HCT116 (cell line): ENCODE data around the gene SAMD14. TPM values are rescaled to one million over a fixed set of nuclear protein-coding genes. Genes with fewer than 3 reads are reported as not detected.

Experiments used
- ATAC-seq: fragments of 200-7000 bp; cut with Tn5 transposase; 2 replicates; pipeline ENCODE4 v1.9.1; 2020; ENCODE audit warnings: mild to moderate bottlenecking, moderate library complexity
- BruUV-seq: library from RNA; stranded (reverse); fragments of 400-500 nt; replicated peaks from 2 replicates; lab custom pipeline; 2021; lab: Mats Ljungman, UMichigan
- CTCF ChIA-PET: fragments of 300-600 bp; sonication (Branson Sonifier 250); formaldehyde crosslinking; loops from one replicate; lab custom pipeline; 2021; ENCODE audit warnings: antibody characterized with exemption; lab: Charles Lee
- POLR2A ChIA-PET: fragments of 300-600, 350-600 bp; sonication (Branson Sonifier 250); formaldehyde crosslinking; loops from one replicate; lab custom pipeline; 2021; ENCODE audit warnings: antibody characterized with exemption; lab: Charles Lee
- RAD21 ChIA-PET, 2 experiments: fragments of 300-600 bp; sonication (Branson Sonifier 250); formaldehyde crosslinking; loops; one replicate each; lab custom pipeline; 2023; ENCODE audit warnings: low total read pairs in 2 of 2; ENCODE audit not compliant: uncharacterized antibody in 2 of 2, unreplicated experiment in 2 of 2, low non-redundant PET in 1 of 2; lab: Charles Lee
- DNase-seq: peaks from one replicate; pipeline ENCODE4 v3.0.0-alpha.2; 2010; ENCODE audit warnings: low read depth, low spot score
- H2AFZ ChIP-seq: fragments of 200-600 bp; shearing (Covaris generic), sonication (generic); 2 replicates; pipeline ENCODE4 v1.6.1; 2017; ENCODE audit warnings: low read depth, mixed run types, mixed read lengths, antibody characterized with exemption, low read length; ENCODE audit not compliant: poor library complexity, severe bottlenecking
- H3K27ac ChIP-seq: 2 replicates; pipeline ENCODE4 v1.5.1; 2012; ENCODE audit warnings: low read depth, low read length
- H3K27me3 ChIP-seq: fragments of 200-600 bp; sonication (generic); 2 replicates; pipeline ENCODE4 v1.6.1; 2016; ENCODE audit warnings: mixed run types, low read length, mixed read lengths; ENCODE audit not compliant: insufficient read depth
- H3K36me3 ChIP-seq, 2 experiments: fragments of 200-500 bp in 1 of 2; fragments of 200-600 bp in 1 of 2; sonication (Bioruptor generic) in 1 of 2; sonication (generic) in 1 of 2; 2 replicates each; pipeline versions ENCODE4 v1.5.1 to v1.6.1; 2014 to 2016; ENCODE audit warnings: low read length in 2 of 2, inconsistent platforms in 1 of 2, mixed read lengths in 1 of 2, mixed run types in 1 of 2; ENCODE audit not compliant: insufficient read depth in 2 of 2, control insufficient read depth in 1 of 2
- H3K4me1 ChIP-seq, 2 experiments: fragments of 200-600 bp in 1 of 2; sonication (generic) in 1 of 2; 2 replicates each; pipeline versions ENCODE4 v1.5.1 to v1.6.1; 2012 to 2017; ENCODE audit warnings: low read length in 2 of 2, inconsistent platforms in 1 of 2, mild to moderate bottlenecking in 1 of 2, mixed read lengths in 1 of 2, mixed run types in 1 of 2, moderate library complexity in 1 of 2; ENCODE audit not compliant: insufficient read depth in 2 of 2, control insufficient read depth in 1 of 2
- H3K4me2 ChIP-seq: fragments of 200-600 bp; sonication (generic); 2 replicates; pipeline ENCODE4 v1.6.1; 2017; ENCODE audit warnings: mixed run types, low read length, mixed read lengths
- H3K4me3 ChIP-seq, 2 experiments: fragments of 200-600 bp in 1 of 2; sonication (generic) in 1 of 2; replicated peaks in 1 of 2; 2 replicates each; pipeline ENCODE4 v1.5.1; 2011 to 2016; ENCODE audit warnings: low read length in 2 of 2, control low read depth in 1 of 2, low read depth in 1 of 2, mild to moderate bottlenecking in 1 of 2, mixed read lengths in 1 of 2, mixed run types in 1 of 2
- H3K79me2 ChIP-seq: fragments of 200-600 bp; sonication (generic); 2 replicates; pipeline ENCODE4 v1.6.1; 2017; ENCODE audit warnings: mild to moderate bottlenecking, mixed run types, low read length, moderate library complexity, mixed read lengths; ENCODE audit not compliant: insufficient read depth
- H3K9ac ChIP-seq: fragments of 200-600 bp; sonication (generic); 2 replicates; pipeline ENCODE4 v1.6.1; 2016; ENCODE audit warnings: low read length, mixed read lengths
- H3K9me2 ChIP-seq: fragments of 200-600 bp; sonication (generic), shearing (Covaris generic); 2 replicates; pipeline ENCODE4 v1.6.1; 2017; ENCODE audit warnings: mixed run types, mild to moderate bottlenecking, moderate library complexity; ENCODE audit not compliant: insufficient read depth
- H3K9me3 ChIP-seq, 2 experiments: fragments of 200-500 bp in 1 of 2; fragments of 200-600 bp in 1 of 2; sonication (Bioruptor generic) in 1 of 2; sonication (generic) in 1 of 2; 2 replicates each; pipeline ENCODE4 v1.6.1; 2014 to 2017; ENCODE audit warnings: low read length in 2 of 2, mixed read lengths in 2 of 2, inconsistent platforms in 1 of 2, low read depth in 1 of 2, mild to moderate bottlenecking in 1 of 2, mixed run types in 1 of 2, moderate library complexity in 1 of 2; ENCODE audit not compliant: control insufficient read depth in 1 of 2, insufficient read depth in 1 of 2
- H4K20me1 ChIP-seq: fragments of 200-600 bp; sonication (generic), shearing (Covaris generic); 2 replicates; pipeline ENCODE4 v1.6.1; 2017; ENCODE audit warnings: mixed run types, mild to moderate bottlenecking, moderate library complexity; ENCODE audit not compliant: insufficient read depth
- EZH2 ChIP-seq: fragments of 200-600 bp; sonication (generic); IDR thresholded peaks from 2 replicates; pipeline ENCODE4 v1.6.1; 2017; ENCODE audit warnings: antibody characterized with exemption, mixed run types
- POLR2A ChIP-seq: IDR thresholded peaks from 2 replicates; pipeline ENCODE4 v1.7.0; 2011; ENCODE audit warnings: borderline replicate concordance; ENCODE audit not compliant: insufficient read depth, insufficient read length; ENCODE audit errors: extremely low read depth
- RAD21 ChIP-seq: IDR thresholded peaks from 2 replicates; pipeline ENCODE4 v1.6.1; 2012; ENCODE audit warnings: low read depth, mild to moderate bottlenecking
- SP1 ChIP-seq: IDR thresholded peaks from 2 replicates; pipeline ENCODE4 v1.6.1; 2012; ENCODE audit warnings: low read depth
- YY1 ChIP-seq: IDR thresholded peaks from 2 replicates; pipeline ENCODE4 v1.6.1; 2011; ENCODE audit warnings: low read length, low read depth, moderate library complexity, mild to moderate bottlenecking; ENCODE audit not compliant: insufficient replicate concordance; ENCODE audit errors: extremely low read depth
- intact Hi-C: fragments of 100-400 bp; cut with micrococcal nuclease; formaldehyde crosslinking; loops from 2 replicates; pipeline ENCODE4 v1.10.0; 2022
- total RNA-seq: library from RNA; stranded (reverse); gene quantifications from one replicate; pipeline ENCODE4 v1.2.1, GENCODE V29; 2021; ENCODE audit not compliant: unreplicated experiment
- TF ChIP-seq, protein P1 (sequence below), 3 experiments: fragments of 200-600 bp in 1 of 3; sonication (generic) in 1 of 3; IDR thresholded peaks in 2 of 3; conservative IDR thresholded peaks in 1 of 3; 2 replicates each; pipeline ENCODE4 v1.5.1; 2012 to 2017; ENCODE audit warnings: low read depth in 2 of 3, low read length in 2 of 3, antibody characterized with exemption in 1 of 3, borderline replicate concordance in 1 of 3, control low read depth in 1 of 3, mild to moderate bottlenecking in 1 of 3, mixed read lengths in 1 of 3, mixed run types in 1 of 3, moderate library complexity in 1 of 3; ENCODE audit not compliant: insufficient read depth in 1 of 3

Gene SAMD14
- total RNA-seq, 1 experiment from 2014 or later, result 1.5 TPM

- TF ChIP-seq EZH2 (no peak), POLR2A (no peak), YY1 (peak; percentile 86), SP1 (no peak), RAD21 (peak; percentile 99)
- TF ChIP-seq, protein P1, sequence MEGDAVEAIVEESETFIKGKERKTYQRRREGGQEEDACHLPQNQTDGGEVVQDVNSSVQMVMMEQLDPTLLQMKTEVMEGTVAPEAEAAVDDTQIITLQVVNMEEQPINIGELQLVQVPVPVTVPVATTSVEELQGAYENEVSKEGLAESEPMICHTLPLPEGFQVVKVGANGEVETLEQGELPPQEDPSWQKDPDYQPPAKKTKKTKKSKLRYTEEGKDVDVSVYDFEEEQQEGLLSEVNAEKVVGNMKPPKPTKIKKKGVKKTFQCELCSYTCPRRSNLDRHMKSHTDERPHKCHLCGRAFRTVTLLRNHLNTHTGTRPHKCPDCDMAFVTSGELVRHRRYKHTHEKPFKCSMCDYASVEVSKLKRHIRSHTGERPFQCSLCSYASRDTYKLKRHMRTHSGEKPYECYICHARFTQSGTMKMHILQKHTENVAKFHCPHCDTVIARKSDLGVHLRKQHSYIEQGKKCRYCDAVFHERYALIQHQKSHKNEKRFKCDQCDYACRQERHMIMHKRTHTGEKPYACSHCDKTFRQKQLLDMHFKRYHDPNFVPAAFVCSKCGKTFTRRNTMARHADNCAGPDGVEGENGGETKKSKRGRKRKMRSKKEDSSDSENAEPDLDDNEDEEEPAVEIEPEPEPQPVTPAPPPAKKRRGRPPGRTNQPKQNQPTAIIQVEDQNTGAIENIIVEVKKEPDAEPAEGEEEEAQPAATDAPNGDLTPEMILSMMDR (IDR thresholded peaks at IDR 0.05 in 2 of 3, conservative IDR thresholded peaks at IDR 0.05 in 1 of 3; ENCODE audit: borderline replicate concordance in 1 of 3, insufficient read depth in 1 of 3, low read depth in 2 of 3, low read length in 2 of 3), result peak; percentile 97 to 100 (median 98)
- no peaks in the 10 kb centered on the region for H3K9me3 ChIP-seq
- intact Hi-C loops, result loop anchor here (1.0 to 2.0 kb wide), 2 partner anchors 29 to 128 kb away; no protein-coding TSS in a partner anchor
- H3K36me3 ChIP-seq, result no peaks in the 10 kb centered on the region
- CTCF ChIA-PET, result interaction anchor here (0.6 to 4.2 kb wide), 26 partner anchors 9 to 180 kb away, joined by 3 to 59 read pairs (median 5); partner anchors contain the start of genes COL1A1, PDK2 and TMEM92
- H4K20me1 ChIP-seq, result no peaks in the 10 kb centered on the region
- POLR2A ChIA-PET, result interaction anchor here (0.9 to 1.1 kb wide), 4 partner anchors 9 to 31 kb away, joined by 3 to 13 read pairs (median 4); no protein-coding TSS in a partner anchor
- ATAC-seq, result peak; percentile 77
- H3K27me3 ChIP-seq, result no peaks in the 10 kb centered on the region
- DNase-seq, result peak; percentile 78
- no peak overlapping the region for H3K27ac ChIP-seq
- H2AFZ ChIP-seq, result peak overlapping the region; percentile 45
- RAD21 ChIA-PET, result interaction anchor here (0.5 to 2.9 kb wide), 14 partner anchors 9 to 129 kb away, joined by 3 to 26 read pairs (median 7); partner anchors contain the start of gene PDK2 (in 1 of the 2)
- peaks cover 9 to 46% of the 10 kb centered on the region in 2 experiments for H3K4me1 ChIP-seq
- no peaks in the 10 kb centered on the region for H3K9me2 ChIP-seq
- no TSS peak for BruUV-seq
- H3K79me2 ChIP-seq, result no peaks in the 10 kb centered on the region
- peak overlapping the region; percentile 10; the same call in 1 of the 2 replicates for H3K9ac ChIP-seq
- H3K4me3 ChIP-seq, result peak overlapping the region; percentile 19 to 27; a peak in 3 of 4 replicates
- peak overlapping the region; percentile 67 for H3K4me2 ChIP-seq
Observed at GRCh38 chr17:50169121-50169764, 39.3 kb upstream of the SAMD14 start.
